Caco-2 (cell line): Measurements from ENCODE around the gene MAU2. TPM values are rescaled to one million over a fixed set of nuclear protein-coding genes. Genes with fewer than 3 reads are reported as not detected.
"Not testable (repeated sequence)": the region's sequence is repeated elsewhere in the genome, so short reads cannot be mapped to it uniquely, and the experiment has no call there.

Experiments used
- BruUV-seq: library from RNA; stranded (reverse); fragments of 400-500 nt; replicated peaks from 2 replicates; lab custom pipeline; 2021; lab: Mats Ljungman, UMichigan
- CTCF ChIA-PET: fragments of 300-600 bp; sonication (Branson Sonifier 250); formaldehyde crosslinking; loops from one replicate; lab custom pipeline; 2022; ENCODE audit warnings: antibody characterized with exemption; lab: Charles Lee
- POLR2A ChIA-PET: fragments of 300-600 bp; sonication (Branson Sonifier 250); formaldehyde crosslinking; loops from one replicate; lab custom pipeline; 2022; ENCODE audit warnings: antibody characterized with exemption; lab: Charles Lee
- DNase-seq, 2 experiments: peaks; one replicate each; pipeline versions ENCODE4 v3.0.0 to v3.0.0-alpha.2; 2020 to 2022
- H3K27me3 ChIP-seq: replicated peaks from 2 replicates; pipeline ENCODE4 v1.6.0; 2011; ENCODE audit warnings: low read length; ENCODE audit not compliant: control insufficient read depth, insufficient read depth
- H3K36me3 ChIP-seq: 2 replicates; pipeline ENCODE4 v1.5.1; 2011; ENCODE audit warnings: low read length; ENCODE audit not compliant: control insufficient read depth, insufficient read depth
- H3K4me1 ChIP-seq: fragments of 250-450 bp; sonication (Bioruptor Pico); 2 replicates; pipeline ENCODE4 v1.5.1; 2020; ENCODE audit warnings: mild to moderate bottlenecking
- H3K4me3 ChIP-seq: 2 replicates; pipeline ENCODE4 v1.5.1; 2011; ENCODE audit warnings: low read depth, mild to moderate bottlenecking, control low read depth, low read length
- H3K9me3 ChIP-seq: fragments of 250-450 bp; sonication (Bioruptor Pico); 2 replicates; pipeline ENCODE4 v1.5.1; 2020; ENCODE audit warnings: mild to moderate bottlenecking, moderate library complexity
- H3K27ac Mint-ChIP-seq: one replicate; pipeline ENCODE4 v1.8.0; 2022; ENCODE audit warnings: mixed read lengths; ENCODE audit not compliant: unreplicated experiment
- H3K27me3 Mint-ChIP-seq: one replicate; pipeline ENCODE4 v1.8.0; 2022; ENCODE audit warnings: mixed read lengths; ENCODE audit not compliant: insufficient read depth, unreplicated experiment
- H3K36me3 Mint-ChIP-seq: one replicate; pipeline ENCODE4 v1.8.0; 2022; ENCODE audit warnings: mild to moderate bottlenecking, mixed read lengths; ENCODE audit not compliant: insufficient read depth, unreplicated experiment
- H3K4me1 Mint-ChIP-seq: one replicate; pipeline ENCODE4 v1.8.0; 2022; ENCODE audit warnings: low read depth, mixed read lengths; ENCODE audit not compliant: unreplicated experiment
- H3K4me3 Mint-ChIP-seq: one replicate; pipeline ENCODE4 v1.8.0; 2022; ENCODE audit warnings: mild to moderate bottlenecking, moderate library complexity, mixed read lengths; ENCODE audit not compliant: unreplicated experiment
- H3K9me3 Mint-ChIP-seq: one replicate; pipeline ENCODE4 v1.8.0; 2022; ENCODE audit warnings: mixed read lengths; ENCODE audit not compliant: unreplicated experiment
- CTCF ChIP-seq, 2 experiments: fragments of 200-600 bp in 1 of 2; IDR thresholded peaks; 1 replicate in 1 of 2; 2 replicates in 1 of 2; pipeline versions ENCODE4 v1.5.1 to v1.8.0; 2011 to 2022; ENCODE audit warnings: antibody characterized with exemption in 1 of 2, control low read depth in 1 of 2, inconsistent platforms in 1 of 2, low read depth in 1 of 2, low read length in 1 of 2, mild to moderate bottlenecking in 1 of 2, moderate library complexity in 1 of 2; ENCODE audit not compliant: insufficient read depth in 1 of 2, severe bottlenecking in 1 of 2, unreplicated experiment in 1 of 2
- intact Hi-C: fragments of 100-400 bp; cut with micrococcal nuclease; formaldehyde crosslinking; loops from one replicate; pipeline ENCODE4 v1.10.0; 2022; ENCODE audit not compliant: unreplicated experiment
- total RNA-seq: library from RNA; stranded (reverse); gene quantifications from 2 replicates; pipeline ENCODE4 v1.2.3, GENCODE V29; 2022

The MAU2 gene
- total RNA-seq, 1 experiment from 2014 or later, result 51.3 TPM

- H3K4me3 Mint-ChIP-seq, result peak overlapping the region; percentile 94
- H3K27ac Mint-ChIP-seq, result peak overlapping the region; percentile 99
- ChIA-PET CTCF (no interaction called here), POLR2A (no interaction called here)
- peaks cover 34% of the 10 kb centered on the region for H3K36me3 Mint-ChIP-seq
- H3K4me3 ChIP-seq, result peak overlapping the region; percentile 88
- peaks cover 6% of the 10 kb centered on the region for H3K4me1 Mint-ChIP-seq
- intact Hi-C loops, result no loop called here
- H3K9me3 Mint-ChIP-seq, result no peaks in the 10 kb centered on the region
- H3K27me3 Mint-ChIP-seq, result no peaks in the 10 kb centered on the region
- no peak for DNase-seq
- peaks cover 6% of the 10 kb centered on the region; the same call in 1 of the 2 replicates for H3K4me1 ChIP-seq
- BruUV-seq, result no TSS peak
- H3K36me3 ChIP-seq, result no peaks in the 10 kb centered on the region
- no peaks in the 10 kb centered on the region for H3K27me3 ChIP-seq
- TF ChIP-seq CTCF (IDR thresholded peaks at IDR 0.05; ENCODE audit: insufficient read depth in 1 of 2, low read depth in 1 of 2, low read length in 1 of 2, severe bottlenecking in 1 of 2, unreplicated experiment in 1 of 2), result no peak
- H3K9me3 ChIP-seq, result no peaks in the 10 kb centered on the region
Observed at GRCh38 chr19:19387108-19387507, 66.5 kb downstream of the MAU2 start.

- TF ChIP-seq CTCF (IDR thresholded peaks at IDR 0.05; ENCODE audit: insufficient read depth in 1 of 2, low read depth in 1 of 2, low read length in 1 of 2, severe bottlenecking in 1 of 2, unreplicated experiment in 1 of 2), result no peak
- no peak overlapping the region for H3K27ac Mint-ChIP-seq
- H3K9me3 Mint-ChIP-seq, result no peaks in the 10 kb centered on the region
- H3K36me3 ChIP-seq, result no peaks in the 10 kb centered on the region
- intact Hi-C loops, result no loop called here
- H3K36me3 Mint-ChIP-seq, result peaks cover 32% of the 10 kb centered on the region
- BruUV-seq, result no TSS peak
- no peaks in the 10 kb centered on the region for H3K27me3 ChIP-seq
- ChIA-PET POLR2A (no interaction called here), CTCF (no interaction called here)
- H3K4me1 Mint-ChIP-seq, result peaks cover 6% of the 10 kb centered on the region
- DNase-seq, result no peak
- peaks cover 6% of the 10 kb centered on the region; the same call in 1 of the 2 replicates for H3K4me1 ChIP-seq
- H3K4me3 Mint-ChIP-seq, result peak overlapping the region; percentile 94
- H3K27me3 Mint-ChIP-seq, result no peaks in the 10 kb centered on the region
- H3K4me3 ChIP-seq, result no peak overlapping the region
- H3K9me3 ChIP-seq, result no peaks in the 10 kb centered on the region
Observed at GRCh38 chr19:19388568-19389555, 68.2 kb downstream of the MAU2 start.

- not testable (repeated sequence) for H3K27ac Mint-ChIP-seq
Observed at GRCh38 chr19:19389683-19390082, 69.1 kb downstream of the MAU2 start.

GRCh38 chr19:19394333-19394732, 73.7 kb downstream of the MAU2 start:
- H3K27me3 Mint-ChIP-seq, intact Hi-C loops, H3K4me3 Mint-ChIP-seq, H3K4me1 Mint-ChIP-seq, DNase-seq, H3K36me3 Mint-ChIP-seq, BruUV-seq, POLR2A ChIA-PET, H3K27me3 ChIP-seq, H3K9me3 ChIP-seq, H3K36me3 ChIP-seq, CTCF ChIA-PET, H3K4me1 ChIP-seq, H3K4me3 ChIP-seq, H3K27ac Mint-ChIP-seq, H3K9me3 Mint-ChIP-seq: not testable (repeated sequence)

More at GRCh38 chr19:19389683-19390082, 69.1 kb downstream of the MAU2 start:
- DNase-seq, H3K9me3 ChIP-seq, H3K4me1 ChIP-seq, BruUV-seq, H3K4me3 ChIP-seq, H3K27me3 Mint-ChIP-seq, CTCF ChIA-PET, H3K36me3 ChIP-seq, H3K4me3 Mint-ChIP-seq, intact Hi-C loops, POLR2A ChIA-PET, H3K27me3 ChIP-seq, H3K4me1 Mint-ChIP-seq, H3K9me3 Mint-ChIP-seq: not testable (repeated sequence)
- H3K36me3 Mint-ChIP-seq, result peaks cover 25% of the 10 kb centered on the region
